ENCODE results near the gene RHPN2.
"Not testable (repeated sequence)": the region's sequence is repeated elsewhere in the genome, so short reads cannot be mapped to it uniquely, and the experiment has no call there.

The RHPN2 gene

GRCh38 chr19:33050110-33050509 is 14.6 kb downstream of the RHPN2 start:
- Mint-ChIP-seq H3K9me3 (no peaks in the 10 kb centered on the region), H3K4me3 (no peak overlapping the region), H3K27me3 (no peaks in the 10 kb centered on the region), H3K4me1 (ENCODE audit: low read depth) (no peaks in the 10 kb centered on the region), H3K27ac (no peak overlapping the region), H3K36me3 (ENCODE audit: low read depth) (no peaks in the 10 kb centered on the region)
- no peak for DNase-seq

DNA sequence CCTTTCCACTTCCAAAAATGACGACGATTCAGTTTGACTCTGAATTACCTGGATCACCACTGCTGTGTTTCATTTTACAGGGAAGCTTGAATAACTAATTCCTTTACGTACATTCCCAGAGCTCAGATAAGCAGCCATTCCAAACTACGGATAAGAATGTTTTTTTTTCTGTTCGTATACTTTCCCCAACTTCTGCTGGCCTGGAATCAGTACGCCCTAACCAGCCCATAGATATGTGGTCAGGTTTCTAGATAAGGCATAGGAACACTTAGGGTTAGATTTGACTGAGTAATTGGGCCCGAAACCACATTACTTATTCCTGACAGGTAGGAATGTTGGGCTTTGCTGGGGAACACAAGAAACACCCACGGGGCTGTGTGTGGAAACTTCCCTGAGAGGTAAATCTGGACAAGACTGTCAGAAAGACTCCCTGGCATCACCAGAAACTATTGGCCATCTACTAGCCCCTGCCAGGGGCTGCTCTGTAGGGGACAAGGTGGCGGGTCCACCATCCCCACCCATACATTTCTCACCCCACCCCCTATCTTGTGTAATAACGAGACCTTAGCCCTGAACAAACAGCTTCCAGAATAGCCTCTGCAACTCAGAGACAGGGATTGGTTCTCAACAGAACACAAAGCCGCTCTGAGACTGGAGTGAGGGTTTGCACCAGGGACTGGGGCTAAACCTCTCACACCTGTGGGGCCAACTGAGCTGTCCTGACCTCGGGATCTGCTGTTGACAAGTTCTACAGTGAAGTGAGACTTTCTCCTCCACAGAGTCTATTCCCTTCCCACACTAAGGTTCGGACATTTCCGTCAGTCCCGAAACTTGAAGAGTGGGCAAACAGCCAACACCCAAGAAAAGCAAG is 15.6 kb downstream of the RHPN2 start:
- H3K36me3 Mint-ChIP-seq (ENCODE audit: low read depth) = no peaks in the 10 kb centered on the region
- no peaks in the 10 kb centered on the region for H3K4me1 Mint-ChIP-seq (ENCODE audit: low read depth)
- DNase-seq = no peak
- H3K27me3 Mint-ChIP-seq = no peaks in the 10 kb centered on the region
- H3K27ac Mint-ChIP-seq = no peak overlapping the region
- H3K4me3 Mint-ChIP-seq = no peak overlapping the region
- H3K9me3 Mint-ChIP-seq = no peaks in the 10 kb centered on the region

GRCh38 chr19:33047422-33047821 is 17.3 kb downstream of the RHPN2 start:
- no peaks in the 10 kb centered on the region for H3K9me3 Mint-ChIP-seq
- no peaks in the 10 kb centered on the region for H3K27me3 Mint-ChIP-seq
- no peak for DNase-seq
- H3K36me3 Mint-ChIP-seq (ENCODE audit: low read depth) = no peaks in the 10 kb centered on the region
- H3K4me3 Mint-ChIP-seq = no peak overlapping the region
- no peak overlapping the region for H3K27ac Mint-ChIP-seq
- H3K4me1 Mint-ChIP-seq (ENCODE audit: low read depth) = no peaks in the 10 kb centered on the region

DNA sequence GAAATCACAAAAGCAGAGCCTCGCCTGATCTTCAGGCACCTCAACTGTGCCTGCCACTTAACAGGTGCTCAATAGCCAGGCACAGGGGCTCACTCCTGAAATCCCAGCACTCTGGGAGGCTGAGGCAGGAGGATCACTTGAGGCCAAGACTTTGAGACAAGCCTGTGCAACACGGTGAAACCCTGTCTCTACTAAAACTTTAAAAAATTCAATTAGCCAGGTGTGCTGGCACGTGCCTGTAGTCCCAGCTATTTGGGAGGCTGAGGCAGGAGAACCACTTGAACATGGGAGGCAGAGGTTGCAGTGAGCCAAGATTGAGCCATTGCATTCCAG is 22.9 kb downstream of the RHPN2 start:
- not testable (repeated sequence) for H3K27ac Mint-ChIP-seq; H3K36me3 Mint-ChIP-seq (ENCODE audit: low read depth); H3K27me3 Mint-ChIP-seq; H3K4me1 Mint-ChIP-seq (ENCODE audit: low read depth); DNase-seq; H3K4me3 Mint-ChIP-seq; H3K9me3 Mint-ChIP-seq

DNA sequence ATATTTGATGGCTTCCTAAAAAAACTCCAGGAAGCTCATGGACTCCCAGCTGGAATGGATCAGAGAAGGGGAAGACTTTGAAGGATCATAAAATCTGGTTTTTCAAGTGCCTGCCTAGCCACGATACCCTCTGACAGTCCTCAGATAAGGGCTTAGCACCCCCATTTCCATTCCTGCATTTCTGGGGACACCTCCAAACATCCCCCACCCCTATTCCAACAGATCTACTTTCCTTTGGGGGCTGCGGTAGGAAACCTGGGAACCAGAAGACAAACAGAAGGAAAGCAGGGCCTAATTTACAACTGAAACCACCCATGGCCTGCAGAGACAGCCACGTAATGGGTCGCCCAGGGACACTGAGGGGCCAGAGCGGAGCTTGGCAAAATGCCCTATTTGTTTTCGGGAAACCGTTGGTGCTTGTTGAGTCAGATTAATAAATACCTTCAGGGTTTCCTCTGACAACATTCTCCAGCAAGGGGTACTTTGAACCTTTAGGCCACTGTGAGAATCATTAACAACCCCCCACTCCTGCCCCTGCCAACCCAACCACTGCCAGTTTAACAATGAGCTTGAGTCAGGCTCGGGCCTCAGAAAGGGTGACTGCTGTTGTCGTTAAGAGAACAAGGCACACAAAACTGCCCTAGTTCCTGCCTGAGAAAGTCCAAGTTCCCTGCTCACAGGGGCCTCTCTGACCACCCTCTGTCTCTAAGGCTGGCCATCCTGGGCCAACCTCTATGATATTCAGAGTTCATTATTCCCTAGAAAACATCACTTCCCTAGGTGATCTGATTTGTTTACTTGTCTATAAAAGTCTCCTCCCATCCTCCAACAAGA is 23.5 kb downstream of the RHPN2 start:
- peaks cover 10% of the 10 kb centered on the region for H3K4me1 Mint-ChIP-seq (ENCODE audit: low read depth)
- no peaks in the 10 kb centered on the region for H3K27me3 Mint-ChIP-seq
- DNase-seq = no peak
- H3K4me3 Mint-ChIP-seq = no peak overlapping the region
- H3K36me3 Mint-ChIP-seq (ENCODE audit: low read depth) = no peaks in the 10 kb centered on the region
- H3K27ac Mint-ChIP-seq = no peak overlapping the region
- H3K9me3 Mint-ChIP-seq = no peaks in the 10 kb centered on the region

GRCh38 chr19:33039815-33040214 is 24.9 kb downstream of the RHPN2 start:
- no peaks in the 10 kb centered on the region for H3K27me3 Mint-ChIP-seq
- no peak for DNase-seq
- peaks cover 10% of the 10 kb centered on the region for H3K4me1 Mint-ChIP-seq (ENCODE audit: low read depth)
- no peaks in the 10 kb centered on the region for H3K36me3 Mint-ChIP-seq (ENCODE audit: low read depth)
- no peaks in the 10 kb centered on the region for H3K9me3 Mint-ChIP-seq
- H3K27ac Mint-ChIP-seq = no peak overlapping the region
- H3K4me3 Mint-ChIP-seq = no peak overlapping the region

GRCh38 chr19:33039108-33039599 is 25.5 kb downstream of the RHPN2 start:
- Mint-ChIP-seq H3K4me1 (ENCODE audit: low read depth) (peaks cover 10% of the 10 kb centered on the region), H3K27me3 (no peaks in the 10 kb centered on the region), H3K36me3 (ENCODE audit: low read depth) (no peaks in the 10 kb centered on the region), H3K4me3 (no peak overlapping the region), H3K27ac (no peak overlapping the region), H3K9me3 (no peaks in the 10 kb centered on the region)
- DNase-seq = no peak

DNA sequence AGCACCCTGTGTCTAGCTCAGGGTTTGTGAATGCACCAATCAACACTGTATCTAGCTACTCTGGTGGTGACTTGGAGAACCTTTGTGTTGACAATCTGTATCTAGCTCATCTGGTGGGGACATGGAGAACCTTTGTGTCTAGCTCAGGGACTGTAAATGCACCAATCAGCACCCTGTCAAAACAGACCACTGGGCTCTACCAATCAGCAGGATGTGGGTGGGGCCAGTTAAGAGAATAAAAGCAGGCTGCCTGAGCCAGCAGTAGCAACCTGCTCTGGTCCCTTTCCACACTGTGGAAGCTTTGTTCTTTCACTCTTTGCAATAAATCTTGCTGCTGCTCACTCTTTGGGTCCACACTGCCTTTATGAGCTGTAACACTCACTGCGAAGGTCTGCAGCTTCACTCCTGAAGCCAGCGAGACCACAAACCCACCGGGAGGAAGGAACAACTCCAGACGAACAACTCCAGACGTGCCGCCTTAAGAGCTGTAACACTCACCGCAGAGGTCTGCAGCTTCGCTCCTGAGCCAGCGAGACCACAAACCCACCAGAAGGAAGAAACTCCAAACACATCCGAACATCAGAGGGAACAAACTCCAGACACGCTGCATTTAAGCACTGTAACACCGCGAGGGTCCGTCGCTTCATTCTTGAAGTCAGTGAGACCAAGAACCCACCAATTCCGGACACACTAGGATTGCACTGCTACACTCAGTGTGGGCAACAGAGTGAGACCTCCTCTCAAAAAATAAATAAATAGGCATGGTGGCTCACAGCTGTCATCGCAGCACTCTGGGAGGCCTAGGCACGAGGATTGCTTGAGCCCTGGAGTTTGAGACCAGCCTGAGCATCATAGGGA is 27.3 kb downstream of the RHPN2 start:
- H3K36me3 Mint-ChIP-seq (ENCODE audit: low read depth); H3K4me1 Mint-ChIP-seq (ENCODE audit: low read depth); H3K9me3 Mint-ChIP-seq: not testable (repeated sequence)

GRCh38 chr19:33036370-33037167 is 28.1 kb downstream of the RHPN2 start:
- not testable (repeated sequence) for H3K27ac Mint-ChIP-seq, H3K4me3 Mint-ChIP-seq

More for the DNA sequence above, 27.3 kb downstream of the RHPN2 start:
- H3K4me3 Mint-ChIP-seq = peak overlapping the region; percentile 68
- not testable (repeated sequence) for H3K27me3 Mint-ChIP-seq
- H3K27ac Mint-ChIP-seq = peak overlapping the region; percentile 74
- peak; percentile 39 for DNase-seq

DNA sequence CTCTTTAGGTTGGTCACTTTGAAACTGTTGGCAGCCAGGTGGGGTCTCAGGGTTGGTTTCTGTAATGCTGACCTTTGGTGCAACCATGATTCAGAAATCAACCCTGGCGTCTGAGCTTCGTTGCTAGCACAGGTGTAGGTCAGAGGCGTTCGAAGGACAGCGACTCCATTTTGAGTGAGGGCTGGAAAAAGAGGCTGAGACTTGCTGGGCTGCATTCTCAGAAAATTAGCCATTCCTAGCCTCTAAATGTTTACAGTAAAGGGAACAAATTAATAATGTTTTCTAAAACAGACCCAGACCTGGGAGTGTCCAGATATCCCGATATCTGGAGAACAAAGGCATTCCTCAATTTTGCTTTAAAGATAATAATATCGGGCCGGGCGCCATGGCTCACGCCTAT is 29.2 kb downstream of the RHPN2 start:
- no peaks in the 10 kb centered on the region for H3K27me3 Mint-ChIP-seq
- no peak overlapping the region for H3K4me3 Mint-ChIP-seq
- no peak overlapping the region for H3K27ac Mint-ChIP-seq
- peaks cover 10% of the 10 kb centered on the region for H3K4me1 Mint-ChIP-seq (ENCODE audit: low read depth)
- no peak for DNase-seq
- H3K9me3 Mint-ChIP-seq = no peaks in the 10 kb centered on the region
- H3K36me3 Mint-ChIP-seq (ENCODE audit: low read depth) = no peaks in the 10 kb centered on the region

More at GRCh38 chr19:33036370-33037167, 28.1 kb downstream of the RHPN2 start:
- not testable (repeated sequence) for H3K4me1 Mint-ChIP-seq (ENCODE audit: low read depth); DNase-seq; H3K27me3 Mint-ChIP-seq; H3K36me3 Mint-ChIP-seq (ENCODE audit: low read depth); H3K9me3 Mint-ChIP-seq

GRCh38 chr19:33032218-33032781 is 32.4 kb downstream of the RHPN2 start:
- Mint-ChIP-seq H3K36me3 (ENCODE audit: low read depth) (no peaks in the 10 kb centered on the region), H3K4me1 (ENCODE audit: low read depth) (peaks cover 4% of the 10 kb centered on the region), H3K4me3 (no peak overlapping the region), H3K27ac (no peak overlapping the region), H3K9me3 (peaks cover 4% of the 10 kb centered on the region), H3K27me3 (no peaks in the 10 kb centered on the region)
- DNase-seq = no peak

- no peak for DNase-seq
- H3K4me1 Mint-ChIP-seq (ENCODE audit: low read depth) = no peaks in the 10 kb centered on the region
- peaks cover 6% of the 10 kb centered on the region for H3K27me3 Mint-ChIP-seq
- no peak overlapping the region for H3K4me3 Mint-ChIP-seq
- H3K36me3 Mint-ChIP-seq (ENCODE audit: low read depth) = peaks cover 4% of the 10 kb centered on the region
- peaks cover 4% of the 10 kb centered on the region for H3K9me3 Mint-ChIP-seq
- no peak overlapping the region for H3K27ac Mint-ChIP-seq
These were observed 34.9 kb downstream of the RHPN2 start for GRCh38 chr19:33029746-33030303.

- H3K27me3 Mint-ChIP-seq; H3K9me3 Mint-ChIP-seq; DNase-seq; H3K4me1 Mint-ChIP-seq (ENCODE audit: low read depth); H3K4me3 Mint-ChIP-seq; H3K27ac Mint-ChIP-seq; H3K36me3 Mint-ChIP-seq (ENCODE audit: low read depth): not testable (repeated sequence)
These were observed 38.1 kb downstream of the RHPN2 start for GRCh38 chr19:33026602-33027001.

All from activated T-cell treated with anti-CD3 and anti-CD28 coated beads, Interleukin-2, amount 50 U/mL, for 24 hours (primary cell).